Measurements from ENCODE around the gene GLRA3. TPM values are rescaled to one million over a fixed set of nuclear protein-coding genes. Genes with fewer than 3 reads are reported as not detected.
"Not testable (repeated sequence)": the region's sequence is repeated elsewhere in the genome, so short reads cannot be mapped to it uniquely, and the experiment has no call there.

The GLRA3 gene
- total RNA-seq, 1 experiment from 2014 or later, result not detected

GRCh38 chr4:174714393-174715211 lies 114.4 kb downstream of the GLRA3 start:
- peak; percentile 40 for DNase-seq (ENCODE audit: low read depth)

GRCh38 chr4:174713821-174714220 lies 115.2 kb downstream of the GLRA3 start:
- DNase-seq (ENCODE audit: low read depth), result no peak

GRCh38 chr4:174713181-174713580 lies 115.9 kb downstream of the GLRA3 start:
- no peak for DNase-seq (ENCODE audit: low read depth)

- no peak for DNase-seq (ENCODE audit: low read depth)
Observed at GRCh38 chr4:174709526-174709925, 119.5 kb downstream of the GLRA3 start.

GRCh38 chr4:174708381-174708780 lies 120.7 kb downstream of the GLRA3 start:
- no peak for DNase-seq (ENCODE audit: low read depth)

- no peak for DNase-seq (ENCODE audit: low read depth)
Observed at GRCh38 chr4:174707902-174708301, 121.1 kb downstream of the GLRA3 start.

- DNase-seq (ENCODE audit: low read depth), result no peak
Observed at GRCh38 chr4:174707051-174707676, 121.9 kb downstream of the GLRA3 start.

- no peak for DNase-seq (ENCODE audit: low read depth)
Observed at GRCh38 chr4:174702979-174703478, 126.0 kb downstream of the GLRA3 start.

GRCh38 chr4:174699654-174700053 lies 129.4 kb downstream of the GLRA3 start:
- DNase-seq (ENCODE audit: low read depth), result no peak

- no peak for DNase-seq (ENCODE audit: low read depth)
Observed at GRCh38 chr4:174697896-174698295, 131.2 kb downstream of the GLRA3 start.

GRCh38 chr4:174697202-174697601 lies 131.8 kb downstream of the GLRA3 start:
- no peak for DNase-seq (ENCODE audit: low read depth)

GRCh38 chr4:174696657-174697056 lies 132.4 kb downstream of the GLRA3 start:
- DNase-seq (ENCODE audit: low read depth), result no peak

- DNase-seq (ENCODE audit: low read depth), result not testable (repeated sequence)
Observed at GRCh38 chr4:174691876-174692275, 137.2 kb downstream of the GLRA3 start.

GRCh38 chr4:174690665-174691064 lies 138.4 kb downstream of the GLRA3 start:
- DNase-seq (ENCODE audit: low read depth), result no peak

- DNase-seq (ENCODE audit: low read depth), result no peak
Observed at GRCh38 chr4:174689618-174690017, 139.4 kb downstream of the GLRA3 start.

GRCh38 chr4:174686826-174687225 lies 142.2 kb downstream of the GLRA3 start:
- no peak for DNase-seq (ENCODE audit: low read depth)

GRCh38 chr4:174681723-174682300 lies 147.2 kb downstream of the GLRA3 start:
- DNase-seq (ENCODE audit: low read depth), result peak; percentile 50

- no peak for DNase-seq (ENCODE audit: low read depth)
Observed at GRCh38 chr4:174674305-174674840, 154.7 kb downstream of the GLRA3 start.

- no peak for DNase-seq (ENCODE audit: low read depth)
Observed at GRCh38 chr4:174673865-174674264, 155.2 kb downstream of the GLRA3 start.

GRCh38 chr4:174672276-174672675 lies 156.8 kb downstream of the GLRA3 start:
- no peak for DNase-seq (ENCODE audit: low read depth)

- DNase-seq (ENCODE audit: low read depth), result peak; percentile 84
Observed at GRCh38 chr4:174669270-174669669, 159.8 kb downstream of the GLRA3 start.

GRCh38 chr4:174665799-174666198 lies 163.2 kb downstream of the GLRA3 start:
- DNase-seq (ENCODE audit: low read depth), result no peak

Measured in LHCN-M2 (cell line).